Measurements from ENCODE around the gene TNFRSF19. TPM values are rescaled to one million over a fixed set of nuclear protein-coding genes. Genes with fewer than 3 reads are reported as not detected.

Gene TNFRSF19
- total RNA-seq, 2 experiments from 2014 or later: not detected

GRCh38 chr13:23627410-23627809 lies 57.2 kb downstream of the TNFRSF19 start:
- Histone ChIP-seq H4K20me1 (ENCODE audit: insufficient read depth, low read length) (no peaks in the 10 kb centered on the region), H3K9me3 (ENCODE audit: low read length) (no peaks in the 10 kb centered on the region), H3K36me3 (ENCODE audit: insufficient read depth, low read length) (no peaks in the 10 kb centered on the region), H2AFZ (ENCODE audit: low read length) (no peak overlapping the region), H3K79me2 (ENCODE audit: insufficient read depth, low read depth, low read length) (no peaks in the 10 kb centered on the region), H3K4me3 (ENCODE audit: low read depth, low read length, poor library complexity, severe bottlenecking) (no peak overlapping the region), H3K27ac (ENCODE audit: low read depth, low read length, poor library complexity, severe bottlenecking) (no peak overlapping the region), H3K4me2 (ENCODE audit: low read length) (no peak overlapping the region), H3K9me2 (ENCODE audit: insufficient read depth, low read length) (no peaks in the 10 kb centered on the region), H3K4me1 (ENCODE audit: insufficient read depth, low read length, poor library complexity, severe bottlenecking) (no peaks in the 10 kb centered on the region)
- no peak for DNase-seq (ENCODE audit: low spot score)
- TF ChIP-seq EZH2phosphoT487 (IDR thresholded peaks at IDR 0.05; ENCODE audit: borderline replicate concordance, low read depth, low read length): no peak
- POLR2A ChIA-PET: no interaction called here
- intact Hi-C loops (cut with micrococcal nuclease; ENCODE audit: unreplicated experiment): no loop called here
- CTCF ChIA-PET (ENCODE audit: unreplicated experiment): no interaction called here
- BruUV-seq (replicated peaks): no TSS peak

GRCh38 chr13:23628250-23628649 lies 58.0 kb downstream of the TNFRSF19 start:
- BruUV-seq (replicated peaks): no TSS peak
- ChIA-PET CTCF (ENCODE audit: unreplicated experiment) (no interaction called here), POLR2A (interaction anchor here (0.7 kb wide), 1 partner anchor 171 kb away, joined by 3 read pairs; no protein-coding TSS in a partner anchor)
- intact Hi-C loops (cut with micrococcal nuclease; ENCODE audit: unreplicated experiment): no loop called here
- DNase-seq (ENCODE audit: low spot score): no peak
- no peak overlapping the region for H3K27ac ChIP-seq (ENCODE audit: low read depth, low read length, poor library complexity, severe bottlenecking)
- TF ChIP-seq, protein P1, sequence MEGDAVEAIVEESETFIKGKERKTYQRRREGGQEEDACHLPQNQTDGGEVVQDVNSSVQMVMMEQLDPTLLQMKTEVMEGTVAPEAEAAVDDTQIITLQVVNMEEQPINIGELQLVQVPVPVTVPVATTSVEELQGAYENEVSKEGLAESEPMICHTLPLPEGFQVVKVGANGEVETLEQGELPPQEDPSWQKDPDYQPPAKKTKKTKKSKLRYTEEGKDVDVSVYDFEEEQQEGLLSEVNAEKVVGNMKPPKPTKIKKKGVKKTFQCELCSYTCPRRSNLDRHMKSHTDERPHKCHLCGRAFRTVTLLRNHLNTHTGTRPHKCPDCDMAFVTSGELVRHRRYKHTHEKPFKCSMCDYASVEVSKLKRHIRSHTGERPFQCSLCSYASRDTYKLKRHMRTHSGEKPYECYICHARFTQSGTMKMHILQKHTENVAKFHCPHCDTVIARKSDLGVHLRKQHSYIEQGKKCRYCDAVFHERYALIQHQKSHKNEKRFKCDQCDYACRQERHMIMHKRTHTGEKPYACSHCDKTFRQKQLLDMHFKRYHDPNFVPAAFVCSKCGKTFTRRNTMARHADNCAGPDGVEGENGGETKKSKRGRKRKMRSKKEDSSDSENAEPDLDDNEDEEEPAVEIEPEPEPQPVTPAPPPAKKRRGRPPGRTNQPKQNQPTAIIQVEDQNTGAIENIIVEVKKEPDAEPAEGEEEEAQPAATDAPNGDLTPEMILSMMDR (conservative IDR thresholded peaks at IDR 0.05; ENCODE audit: low read length): no peak
- TF ChIP-seq EZH2phosphoT487 (IDR thresholded peaks at IDR 0.05; ENCODE audit: borderline replicate concordance, low read depth, low read length): no peak
- no peak overlapping the region for H3K4me2 ChIP-seq (ENCODE audit: low read length)
- no peaks in the 10 kb centered on the region for H3K36me3 ChIP-seq (ENCODE audit: insufficient read depth, low read length)
- H3K4me1 ChIP-seq (ENCODE audit: insufficient read depth, low read length, poor library complexity, severe bottlenecking): no peaks in the 10 kb centered on the region
- no peaks in the 10 kb centered on the region for H3K9me3 ChIP-seq (ENCODE audit: low read length)
- H2AFZ ChIP-seq (ENCODE audit: low read length): no peak overlapping the region
- no peaks in the 10 kb centered on the region for H3K79me2 ChIP-seq (ENCODE audit: insufficient read depth, low read depth, low read length)
- H3K9me2 ChIP-seq (ENCODE audit: insufficient read depth, low read length): no peaks in the 10 kb centered on the region
- H3K4me3 ChIP-seq (ENCODE audit: low read depth, low read length, poor library complexity, severe bottlenecking): no peak overlapping the region
- H4K20me1 ChIP-seq (ENCODE audit: insufficient read depth, low read length): no peaks in the 10 kb centered on the region

DNA sequence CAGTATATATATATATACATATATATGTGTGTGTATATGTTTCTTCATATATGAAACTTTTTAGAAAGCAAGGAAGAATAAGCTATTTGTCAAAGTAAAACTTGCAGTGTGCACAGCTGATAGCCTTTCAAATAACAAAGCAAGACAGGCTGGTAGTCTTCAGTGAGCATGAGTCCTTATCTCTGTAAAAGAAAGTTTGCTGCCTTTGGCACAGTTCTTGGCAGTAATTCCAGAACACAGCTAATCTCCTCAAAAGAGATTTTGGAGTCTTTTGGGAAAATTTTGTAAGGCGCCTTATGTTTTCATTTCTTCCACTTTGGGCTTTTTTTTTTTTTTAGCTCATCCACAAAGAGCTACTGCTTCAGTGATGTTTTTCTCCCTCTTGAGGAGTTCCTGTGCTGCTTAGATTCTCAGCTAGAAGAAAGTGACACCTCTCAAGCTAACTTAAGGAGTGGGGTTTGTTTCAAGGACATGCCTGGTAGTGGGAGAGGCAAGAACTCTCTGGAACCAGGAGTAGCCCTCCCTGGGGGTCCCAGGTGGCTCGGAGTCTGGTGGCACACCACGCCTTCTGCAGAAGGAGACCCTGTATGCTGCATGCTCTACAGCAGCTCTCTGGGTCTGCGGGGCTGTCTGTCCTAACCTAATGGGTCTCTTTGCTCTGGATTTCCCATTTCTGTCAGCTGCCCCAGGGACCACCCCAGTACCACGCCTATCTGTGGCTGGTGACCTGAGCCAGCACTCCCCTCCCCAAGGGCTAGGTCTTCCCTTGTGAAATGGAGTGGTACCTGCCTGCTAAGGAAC lies 58.8 kb downstream of the TNFRSF19 start:
- POLR2A ChIA-PET: interaction anchor here (0.6 to 1.1 kb wide), 3 partner anchors 43 to 259 kb away, joined by 3 to 6 read pairs (median 4); no protein-coding TSS in a partner anchor
- Histone ChIP-seq H3K79me2 (ENCODE audit: insufficient read depth, low read depth, low read length) (no peaks in the 10 kb centered on the region), H3K9me2 (ENCODE audit: insufficient read depth, low read length) (no peaks in the 10 kb centered on the region), H3K9me3 (ENCODE audit: low read length) (no peaks in the 10 kb centered on the region), H2AFZ (ENCODE audit: low read length) (no peak overlapping the region), H3K4me3 (ENCODE audit: low read depth, low read length, poor library complexity, severe bottlenecking) (no peak overlapping the region), H3K4me2 (ENCODE audit: low read length) (no peak overlapping the region), H4K20me1 (ENCODE audit: insufficient read depth, low read length) (no peaks in the 10 kb centered on the region), H3K4me1 (ENCODE audit: insufficient read depth, low read length, poor library complexity, severe bottlenecking) (no peaks in the 10 kb centered on the region), H3K36me3 (ENCODE audit: insufficient read depth, low read length) (no peaks in the 10 kb centered on the region), H3K27ac (ENCODE audit: low read depth, low read length, poor library complexity, severe bottlenecking) (no peak overlapping the region)
- CTCF ChIA-PET (ENCODE audit: unreplicated experiment): no interaction called here
- no peak for DNase-seq (ENCODE audit: low spot score)
- no peak for TF ChIP-seq EZH2phosphoT487 (IDR thresholded peaks at IDR 0.05; ENCODE audit: borderline replicate concordance, low read depth, low read length)
- TF ChIP-seq, protein P1 (conservative IDR thresholded peaks at IDR 0.05; ENCODE audit: low read length): no peak
- BruUV-seq (replicated peaks): no TSS peak
- intact Hi-C loops (cut with micrococcal nuclease; ENCODE audit: unreplicated experiment): no loop called here

All from OCI-LY7 (cell line).